NCI-H2171 (cell line): ENCODE data around the gene AAGAB.

Experiments
- DNase-seq: peaks from one replicate; lab custom pipeline; 2025; lab: John Stamatoyannopoulos, UW

The AAGAB gene

DNA sequence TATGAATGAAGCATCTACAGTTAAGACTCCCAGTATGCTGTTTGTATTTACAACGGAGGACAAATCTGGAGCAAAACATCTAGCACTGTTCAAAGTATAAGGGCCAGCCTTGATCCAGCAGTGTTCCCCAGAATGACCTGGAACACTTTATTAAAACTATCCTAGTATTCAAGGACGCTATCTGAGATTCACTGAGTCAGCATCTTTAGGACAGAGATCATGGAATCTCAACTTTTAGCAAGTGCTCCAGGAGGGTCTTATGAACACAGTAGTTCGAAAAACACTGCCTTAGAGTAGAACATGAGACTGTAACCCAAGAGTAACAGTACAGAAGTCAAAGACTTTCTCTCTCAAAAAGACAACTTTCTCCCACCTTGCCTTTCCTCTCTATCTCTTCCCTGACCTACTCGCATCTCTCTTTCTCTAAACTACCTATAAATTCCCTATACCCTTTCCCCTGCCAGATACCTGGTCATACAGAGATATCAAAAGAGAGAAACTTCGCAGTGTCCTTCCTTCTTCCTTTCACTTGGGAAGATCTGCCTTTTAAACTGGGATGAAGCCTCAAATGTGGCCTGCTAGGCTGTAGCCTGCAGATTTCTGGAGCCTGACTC is 43.8 kb downstream of the AAGAB start:
- no peak for DNase-seq

DNA sequence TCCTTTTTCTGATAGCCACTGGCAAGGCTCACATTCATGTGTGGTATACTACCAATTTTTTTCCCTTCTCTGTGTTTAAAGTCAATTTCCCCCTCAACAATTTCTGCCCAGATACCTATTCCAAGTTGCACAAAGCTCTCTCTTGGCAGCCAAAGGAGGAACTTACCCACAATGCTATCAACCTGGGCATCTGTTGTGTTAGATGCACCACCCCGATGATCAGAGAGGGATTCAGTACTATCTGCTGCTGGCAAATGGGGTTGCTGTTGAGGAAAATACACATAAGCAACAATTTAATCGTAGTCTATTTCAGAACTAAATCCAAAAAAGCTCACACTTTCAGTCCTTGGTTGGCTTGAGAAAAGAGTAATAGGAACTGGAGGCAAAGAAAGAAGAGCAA is 46.1 kb downstream of the AAGAB start:
- no peak for DNase-seq

DNA sequence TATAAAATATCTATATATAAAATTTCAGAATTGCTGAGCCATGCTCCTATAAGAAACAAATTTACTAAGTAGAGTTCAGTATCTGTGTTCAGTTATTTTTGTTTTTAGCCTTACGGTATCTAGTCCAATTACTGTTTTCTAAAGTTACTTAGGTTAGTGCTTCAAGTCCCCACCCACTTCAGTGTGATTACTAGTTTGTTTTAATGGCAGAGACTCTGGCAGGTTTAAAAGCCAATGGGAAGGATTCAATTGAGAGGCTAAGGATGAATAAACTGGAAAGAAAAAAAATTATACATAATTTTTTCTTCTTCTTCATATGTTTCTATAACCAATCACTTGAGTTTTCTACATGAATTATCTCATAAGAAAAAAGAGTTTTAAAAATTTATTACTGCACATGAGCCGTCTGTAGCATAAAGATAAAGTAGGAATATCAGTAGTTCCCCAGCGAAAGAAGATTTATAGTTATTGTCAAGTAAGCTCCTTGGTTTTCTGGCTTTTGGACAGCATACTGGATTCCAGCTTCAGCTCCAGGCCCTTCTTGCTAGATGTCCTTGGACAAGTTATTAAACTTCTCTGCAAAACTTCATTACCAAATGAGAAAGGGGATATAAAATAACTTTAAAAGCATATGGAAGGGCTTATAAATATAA is 46.8 kb downstream of the AAGAB start:
- no peak for DNase-seq

DNA sequence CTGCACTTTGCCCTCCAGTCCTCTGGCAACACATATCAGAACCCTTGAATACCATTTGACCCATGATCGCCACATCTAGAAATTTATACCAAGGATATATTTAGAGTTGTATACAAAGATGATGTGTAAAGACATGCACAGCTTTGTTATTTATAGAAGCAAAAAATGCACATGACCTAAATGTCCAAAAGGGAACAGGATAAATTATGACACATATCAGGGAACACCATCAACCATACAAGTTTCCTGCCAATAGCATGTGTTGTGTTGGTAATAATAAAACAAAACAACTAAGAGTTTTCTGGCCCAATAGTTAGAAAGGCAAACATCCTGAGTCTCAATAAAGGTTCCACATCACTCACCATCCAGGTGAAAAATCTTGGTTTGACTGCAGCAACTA is 51.5 kb downstream of the AAGAB start:
- DNase-seq: no peak

DNA sequence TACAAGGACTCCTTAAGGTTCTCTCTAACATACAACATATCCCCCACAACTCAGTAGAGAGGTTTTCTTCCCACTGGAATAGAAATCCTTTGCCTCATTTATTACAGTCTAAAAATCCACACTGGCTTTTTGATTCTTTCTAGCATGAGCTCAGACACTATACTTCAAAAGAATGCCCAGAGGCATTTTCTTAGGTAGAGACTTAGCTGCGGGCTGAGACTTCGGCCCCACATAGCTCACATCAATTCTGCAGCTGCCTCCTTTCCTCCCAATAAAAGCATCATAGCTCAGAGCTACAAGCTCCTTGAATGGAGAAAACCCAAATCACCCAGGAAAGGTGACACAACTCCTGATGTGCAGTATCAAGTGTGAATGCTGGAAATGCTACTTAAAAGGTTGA is 52.4 kb downstream of the AAGAB start:
- no peak for DNase-seq

DNA sequence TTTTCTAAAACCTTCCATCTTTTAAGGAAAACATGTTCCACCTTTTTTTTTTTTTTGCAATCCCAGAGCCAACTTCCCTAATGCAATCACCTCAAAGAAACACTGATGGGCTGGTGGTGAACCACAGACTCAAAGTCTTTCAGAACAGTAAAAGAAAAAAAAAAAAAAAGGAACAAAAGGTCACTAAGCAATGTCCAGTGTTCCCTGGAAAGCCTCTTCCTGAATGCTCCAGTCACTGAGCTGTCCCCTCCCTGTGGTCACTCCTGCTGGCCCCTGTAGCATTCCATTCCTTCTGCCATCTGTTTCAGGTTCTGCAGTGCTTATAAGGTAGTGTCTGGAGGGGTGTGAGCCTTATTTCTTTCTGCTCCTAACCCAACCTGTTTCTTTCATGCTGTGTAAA is 53.3 kb downstream of the AAGAB start:
- DNase-seq: no peak

DNA sequence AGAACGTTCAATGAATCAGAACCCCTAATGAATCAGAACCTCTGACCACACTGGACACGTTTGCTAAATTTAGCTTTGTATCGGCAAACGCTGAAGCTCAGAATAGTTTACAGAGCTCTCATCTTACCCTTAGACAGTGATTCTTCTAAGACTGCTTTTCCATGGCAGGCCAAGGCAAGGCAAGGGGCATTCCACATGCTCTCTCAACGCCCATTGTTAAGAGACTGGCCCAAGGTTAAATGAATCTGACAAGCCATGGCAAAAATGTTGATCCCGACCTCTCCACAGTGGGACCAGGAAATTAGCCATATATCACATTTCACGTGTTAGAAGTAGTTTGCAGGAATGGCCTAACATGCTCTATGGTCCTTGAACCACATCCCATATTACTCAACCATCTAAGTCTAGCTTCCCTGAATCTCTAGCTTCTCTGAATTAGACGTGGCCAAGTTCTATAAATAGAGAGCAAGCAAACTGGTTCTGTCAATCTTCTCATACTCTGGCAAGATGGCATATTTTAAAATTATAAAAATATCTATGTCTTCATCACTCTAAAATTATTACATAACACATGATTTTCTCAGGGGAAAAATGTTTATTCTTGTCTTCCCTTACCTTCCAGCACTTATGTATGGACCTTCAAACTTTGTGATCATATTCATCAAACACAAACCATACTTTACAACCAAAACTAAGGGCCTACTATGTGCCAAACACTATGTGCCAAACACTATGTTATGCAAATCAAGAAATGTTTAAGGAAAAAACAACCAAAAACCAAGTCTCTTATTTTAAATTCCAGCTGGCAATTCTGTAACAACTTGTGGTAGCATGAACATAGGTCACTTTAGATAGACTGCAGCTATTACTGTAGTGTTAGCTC is 54.3 kb downstream of the AAGAB start:
- DNase-seq: no peak

DNA sequence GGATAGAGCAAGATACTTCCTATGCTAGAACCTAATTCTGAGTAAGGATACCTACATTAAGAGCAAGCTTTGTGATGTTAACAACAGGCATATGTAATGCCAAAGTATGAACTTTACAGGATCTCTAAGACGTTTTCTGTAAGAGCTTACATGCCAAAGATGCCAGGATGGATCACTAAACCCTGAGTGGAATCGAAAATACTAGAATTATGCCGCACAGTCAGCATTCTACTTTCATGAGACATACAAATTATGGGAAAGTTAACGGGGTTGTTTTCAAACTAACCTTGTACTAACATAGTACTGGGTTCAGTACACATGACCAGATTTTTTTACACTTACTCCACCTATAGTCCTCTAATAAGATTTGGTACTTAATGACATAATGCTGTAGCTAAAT is 55.1 kb downstream of the AAGAB start:
- no peak for DNase-seq

DNA sequence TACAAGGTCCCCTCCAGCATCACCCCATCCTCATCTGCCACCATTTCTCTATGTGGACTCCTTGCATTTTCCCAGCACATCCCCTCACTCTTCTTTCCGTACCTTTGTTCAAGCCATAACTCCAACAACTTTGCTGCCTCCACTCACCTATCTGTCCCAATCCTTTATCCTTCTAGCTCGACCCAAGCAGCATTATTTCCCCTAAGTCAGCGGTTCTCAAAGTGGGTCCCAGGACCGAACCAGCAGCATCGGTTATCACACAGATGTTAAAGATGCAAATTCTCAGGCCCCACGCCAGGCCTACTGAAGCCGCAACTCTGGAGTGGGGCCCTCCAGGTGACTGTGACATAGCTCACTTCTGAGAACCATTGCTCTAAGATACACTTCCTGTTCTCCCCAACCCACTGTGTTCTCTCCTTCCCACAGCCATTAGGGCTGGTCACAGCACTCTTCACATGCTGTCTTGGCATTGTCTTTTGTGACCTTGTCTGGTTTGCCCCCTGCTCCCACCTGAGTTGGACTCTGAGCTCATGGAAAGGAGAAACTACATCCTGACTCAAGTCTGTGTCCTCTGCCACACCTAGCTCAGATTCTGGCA is 56.2 kb downstream of the AAGAB start:
- DNase-seq: no peak

DNA sequence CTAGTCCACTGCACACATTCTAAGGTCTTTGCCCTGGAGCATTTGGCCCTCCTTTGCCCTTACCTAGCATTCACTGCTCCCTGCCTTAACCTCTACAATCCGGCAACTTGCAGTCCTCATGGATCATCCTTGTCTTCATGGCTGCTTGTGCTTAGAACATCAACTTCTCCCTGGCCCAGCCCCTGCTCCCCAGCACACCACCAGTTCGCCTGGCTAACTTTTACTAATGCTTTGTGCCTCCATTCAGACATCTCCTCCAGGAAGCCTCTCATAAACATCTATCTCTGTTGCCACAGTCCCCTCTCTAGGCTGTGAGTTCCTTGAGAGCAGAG is 57.1 kb downstream of the AAGAB start:
- no peak for DNase-seq

DNA sequence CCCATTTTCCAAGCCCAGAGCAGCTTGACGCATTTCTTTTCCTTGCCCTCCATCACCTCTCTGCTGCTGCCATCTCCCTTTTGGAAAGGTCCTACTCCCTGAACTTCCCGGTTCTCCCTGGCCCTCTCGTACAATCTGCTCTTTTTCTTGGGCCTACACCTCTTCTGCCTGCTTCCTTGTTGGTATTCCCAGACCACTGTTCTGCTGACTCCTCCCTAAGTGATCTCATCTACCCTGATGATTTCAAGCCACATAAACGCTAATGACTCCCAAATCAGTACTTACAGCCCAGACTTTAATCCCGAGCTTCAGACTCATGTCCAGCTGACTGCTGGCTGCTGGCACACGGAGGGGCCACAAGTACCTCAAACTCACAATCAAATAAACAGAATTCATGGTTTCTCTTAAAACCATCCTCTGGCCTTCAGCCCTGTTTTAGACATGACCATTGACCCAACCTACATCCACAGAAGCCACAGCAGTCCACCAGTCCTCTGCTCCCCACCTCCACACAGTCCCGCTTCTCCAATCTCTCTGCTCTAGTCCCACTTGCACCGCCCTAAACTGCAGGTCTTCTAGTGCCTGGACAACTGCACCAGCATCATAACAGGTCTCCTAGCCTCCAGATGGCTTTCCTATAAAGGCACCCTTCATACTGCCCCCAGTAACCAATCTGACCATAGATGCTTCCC is 57.6 kb downstream of the AAGAB start:
- DNase-seq: no peak

DNA sequence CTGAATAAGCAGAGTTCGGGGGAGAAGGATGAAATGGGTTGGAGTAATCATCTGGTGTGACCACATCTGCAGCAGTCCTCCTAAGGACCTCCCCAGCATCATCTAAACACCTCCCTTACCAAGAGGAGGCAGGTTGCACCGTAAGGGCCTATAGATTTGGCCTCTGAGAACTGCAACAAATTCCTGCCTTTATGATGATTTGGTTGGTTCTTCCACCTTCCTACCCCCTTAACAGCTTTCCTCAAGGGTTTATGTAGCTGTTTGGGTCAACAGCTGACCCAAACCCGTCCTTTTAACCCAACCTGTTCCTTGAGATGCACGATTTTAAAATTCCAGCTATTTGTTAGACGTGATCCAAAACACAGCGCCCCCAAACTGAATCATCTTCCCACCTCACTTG is 58.2 kb downstream of the AAGAB start:
- DNase-seq: no peak

DNA sequence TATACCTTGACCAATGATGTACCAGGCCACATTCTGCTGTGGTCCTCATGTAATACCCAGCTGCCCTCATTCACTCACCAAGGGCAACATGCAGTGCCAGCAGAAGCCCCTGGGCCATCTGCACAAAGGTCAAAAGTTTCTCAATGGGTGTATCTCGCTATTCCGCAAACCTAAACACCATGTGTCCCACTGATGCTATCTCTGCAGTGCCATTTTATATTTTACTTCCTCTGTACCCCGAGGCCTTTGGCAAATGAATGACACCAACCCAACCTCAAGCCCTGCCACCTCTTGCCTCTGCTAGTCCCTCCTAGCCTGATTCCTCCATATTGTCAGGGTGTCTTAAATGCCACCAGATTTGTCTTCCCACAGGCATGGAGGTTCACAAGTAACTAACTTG is 59.2 kb downstream of the AAGAB start:
- DNase-seq: no peak

DNA sequence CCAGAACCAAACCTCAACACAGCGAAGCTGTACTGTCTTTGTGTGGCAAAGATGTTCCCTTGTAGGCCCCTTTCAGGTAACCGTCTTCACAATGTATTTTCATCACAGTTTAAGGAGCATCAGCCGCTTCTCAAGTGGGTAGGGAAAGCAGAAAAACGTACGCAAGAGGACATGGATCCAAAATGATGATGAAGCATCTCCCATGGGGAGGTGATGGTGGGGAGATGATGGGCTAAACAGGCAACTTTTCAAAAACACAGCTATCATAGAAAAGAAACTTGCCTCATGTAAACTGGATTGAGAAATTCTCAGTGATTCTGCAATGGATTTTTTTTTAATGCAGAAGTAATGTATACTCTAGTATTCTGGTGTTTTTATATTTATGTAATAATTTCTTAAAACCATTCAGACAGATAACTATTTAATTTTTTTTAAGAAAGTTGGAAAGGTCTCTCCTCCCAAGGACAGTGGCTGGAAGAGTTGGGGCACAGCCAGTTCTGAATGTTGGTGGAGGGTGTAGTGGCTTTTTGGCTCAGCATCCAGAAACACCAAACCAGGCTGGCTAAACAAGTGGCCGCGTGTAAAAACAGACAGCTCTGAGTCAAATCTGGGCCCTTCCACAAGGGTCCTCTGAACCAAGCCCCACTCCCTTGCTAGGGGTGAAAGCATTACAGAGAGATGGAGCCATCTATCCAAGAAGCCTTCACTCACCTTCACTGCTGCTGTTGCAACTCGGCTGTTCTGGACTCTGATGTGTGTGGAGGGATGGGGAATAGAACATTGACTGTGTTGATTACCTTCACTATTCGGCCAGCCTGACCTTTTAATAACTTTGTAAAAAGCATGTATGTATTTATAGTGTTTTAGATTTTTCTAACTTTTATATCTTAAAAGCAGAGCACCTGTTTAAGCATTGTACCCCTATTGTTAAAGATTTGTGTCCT is 60.0 kb downstream of the AAGAB start:
- DNase-seq: no peak

DNA sequence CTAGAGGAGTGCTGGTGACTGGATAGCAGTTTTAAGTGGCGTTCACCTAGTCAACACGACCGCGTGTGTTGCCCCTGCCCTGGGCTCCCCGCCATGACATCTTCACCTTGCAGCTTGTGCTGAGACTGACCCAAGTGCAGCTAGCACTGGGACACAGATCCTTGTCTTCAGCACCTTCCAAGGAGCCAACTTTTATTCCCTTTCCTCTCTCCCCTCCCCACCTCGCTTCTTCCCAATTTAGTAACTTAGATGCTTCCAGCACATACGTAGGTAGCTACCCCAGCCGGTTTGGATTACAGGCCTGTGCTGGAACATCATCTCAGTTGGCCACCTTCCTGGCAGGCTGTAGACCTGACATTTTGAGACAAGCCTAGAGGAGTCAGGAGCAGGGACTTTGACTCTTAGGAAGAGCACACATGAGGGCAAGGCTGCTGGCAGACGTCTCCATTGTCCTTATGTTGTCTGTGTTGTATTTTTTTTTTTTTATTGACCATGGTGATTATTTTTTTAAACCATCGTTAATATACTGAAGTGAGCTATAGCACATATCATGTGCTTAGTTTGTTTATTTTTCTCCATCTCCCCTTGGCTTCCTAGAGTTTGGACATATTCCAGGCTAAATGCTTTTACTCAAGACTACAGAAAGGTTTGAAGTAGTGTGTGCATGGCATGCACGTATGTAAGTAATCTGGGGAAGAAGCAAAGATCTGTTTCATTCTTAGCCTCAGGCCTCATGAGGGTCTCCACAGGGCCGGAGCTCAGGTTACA is 61.1 kb downstream of the AAGAB start:
- no peak for DNase-seq

DNA sequence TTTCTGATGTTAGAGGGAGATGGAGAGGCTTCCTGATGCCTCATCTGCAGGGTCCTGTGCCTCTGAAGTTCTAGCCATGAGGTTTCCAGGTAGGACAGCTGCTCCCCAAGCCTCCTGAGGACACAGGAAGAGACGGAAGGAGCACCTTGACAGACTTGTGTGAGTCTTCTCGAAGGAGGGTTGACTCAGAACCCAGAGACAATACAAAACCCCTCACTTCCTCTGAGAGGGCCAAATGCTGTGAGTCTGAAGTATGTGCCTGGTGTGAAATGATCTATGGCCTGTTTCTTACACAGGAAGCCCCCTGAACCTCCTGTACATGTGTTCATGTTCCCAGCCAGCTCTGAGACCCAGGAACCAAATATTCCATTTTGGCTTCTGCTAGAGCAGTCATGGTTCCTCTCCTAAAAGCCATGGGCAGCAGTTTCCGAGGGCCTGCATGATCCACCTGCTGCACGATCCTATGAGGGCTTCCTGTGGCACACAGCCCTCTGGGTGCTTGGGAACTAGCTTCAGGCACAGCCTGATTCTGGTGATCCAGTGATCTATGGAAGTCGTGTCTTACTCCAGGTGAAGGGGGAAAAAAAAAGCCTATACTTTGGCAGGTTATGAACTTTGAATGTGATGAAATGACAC is 62.2 kb downstream of the AAGAB start:
- no peak for DNase-seq

DNA sequence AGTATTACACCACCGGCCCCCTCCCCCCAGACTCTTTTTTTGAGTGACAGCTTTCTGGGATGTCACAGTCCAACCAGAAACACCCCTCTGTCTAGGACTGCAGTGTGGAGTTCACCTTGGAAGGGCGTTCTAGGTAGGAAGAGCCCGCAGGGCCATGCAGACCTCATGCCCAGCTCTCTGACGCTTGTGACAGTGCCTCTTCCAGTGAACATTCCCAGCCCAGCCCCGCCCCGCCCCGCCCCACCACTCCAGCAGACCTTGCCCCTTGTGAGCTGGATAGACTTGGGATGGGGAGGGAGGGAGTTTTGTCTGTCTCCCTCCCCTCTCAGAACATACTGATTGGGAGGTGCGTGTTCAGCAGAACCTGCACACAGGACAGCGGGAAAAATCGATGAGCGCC is 63.6 kb downstream of the AAGAB start:
- DNase-seq: no peak

DNA sequence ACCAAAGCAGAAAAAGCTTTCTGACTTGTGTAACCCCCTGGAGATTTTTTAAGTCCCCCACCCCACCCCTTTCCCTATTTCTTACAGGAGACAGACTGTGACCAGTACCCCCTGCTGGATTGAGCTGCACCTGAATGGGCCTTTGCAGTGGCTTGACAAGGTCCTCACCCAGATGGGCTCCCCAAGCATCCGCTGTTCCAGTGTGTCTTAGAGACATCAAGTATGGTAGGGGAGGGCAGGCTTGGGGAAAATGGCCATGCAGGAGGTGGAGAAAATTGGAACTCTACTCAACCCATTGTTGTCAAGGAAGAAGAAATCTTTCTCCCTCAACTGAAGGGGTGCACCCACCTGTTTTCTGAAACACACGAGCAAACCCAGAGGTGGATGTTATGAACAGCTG is 64.1 kb downstream of the AAGAB start:
- no peak for DNase-seq

DNA sequence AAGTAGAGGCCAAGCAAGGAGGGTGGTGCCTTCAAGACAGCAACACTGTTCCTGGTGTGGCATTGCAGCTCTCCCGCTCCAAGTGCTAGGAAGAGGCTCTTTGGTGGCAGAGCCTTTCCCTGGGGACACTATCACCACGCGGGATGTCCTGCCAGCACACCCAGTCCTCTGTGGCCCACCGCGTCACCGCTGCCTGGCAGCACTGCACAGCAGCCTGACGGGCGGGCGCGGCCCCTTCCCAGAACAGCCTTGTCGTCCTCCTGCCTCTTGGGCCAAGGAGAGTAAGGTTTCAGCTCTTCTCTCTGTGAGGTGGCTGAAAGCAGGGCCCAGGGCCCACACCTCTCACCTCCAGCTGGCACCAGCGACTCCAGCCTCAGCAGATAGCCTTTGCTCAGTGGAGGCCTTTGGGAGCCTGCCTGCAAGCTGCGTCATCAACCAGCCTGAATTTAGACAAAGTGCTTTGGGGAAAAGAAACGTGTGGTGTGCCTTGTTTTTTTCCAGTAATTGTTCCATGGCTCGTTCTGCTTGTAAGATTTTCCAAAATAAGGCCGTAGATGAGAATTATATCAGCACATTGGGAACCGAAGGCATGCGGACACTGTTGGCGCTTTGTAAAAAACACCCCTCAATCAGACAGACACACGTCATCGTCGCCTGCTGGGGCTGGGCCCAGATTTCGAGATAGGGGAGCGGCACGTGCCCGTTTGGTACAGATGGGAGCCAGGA is 65.0 kb downstream of the AAGAB start:
- no peak for DNase-seq
